ENCODE results near the gene SIRPA.

DNA sequence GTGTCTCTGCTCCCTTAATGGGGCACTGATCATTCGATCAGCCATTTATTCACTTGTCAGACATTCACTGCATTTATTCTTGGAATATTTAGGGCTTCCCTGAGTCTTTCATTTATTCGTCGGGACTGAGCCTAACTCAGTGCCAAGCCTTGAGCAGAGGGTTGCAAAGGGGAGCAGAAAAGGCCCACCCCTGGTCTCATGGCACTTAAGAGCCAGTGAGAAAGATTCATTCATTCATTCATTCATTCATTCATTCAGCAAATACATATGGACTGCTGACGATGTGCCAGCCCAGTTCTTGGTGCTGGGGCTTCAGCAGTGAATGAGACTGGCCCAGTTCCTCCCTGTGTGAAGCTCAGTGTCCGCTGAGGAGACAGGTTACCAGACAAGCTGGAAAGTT is 36.6 kb downstream of the SIRPA start:
- TF ChIP-seq, protein P1, sequence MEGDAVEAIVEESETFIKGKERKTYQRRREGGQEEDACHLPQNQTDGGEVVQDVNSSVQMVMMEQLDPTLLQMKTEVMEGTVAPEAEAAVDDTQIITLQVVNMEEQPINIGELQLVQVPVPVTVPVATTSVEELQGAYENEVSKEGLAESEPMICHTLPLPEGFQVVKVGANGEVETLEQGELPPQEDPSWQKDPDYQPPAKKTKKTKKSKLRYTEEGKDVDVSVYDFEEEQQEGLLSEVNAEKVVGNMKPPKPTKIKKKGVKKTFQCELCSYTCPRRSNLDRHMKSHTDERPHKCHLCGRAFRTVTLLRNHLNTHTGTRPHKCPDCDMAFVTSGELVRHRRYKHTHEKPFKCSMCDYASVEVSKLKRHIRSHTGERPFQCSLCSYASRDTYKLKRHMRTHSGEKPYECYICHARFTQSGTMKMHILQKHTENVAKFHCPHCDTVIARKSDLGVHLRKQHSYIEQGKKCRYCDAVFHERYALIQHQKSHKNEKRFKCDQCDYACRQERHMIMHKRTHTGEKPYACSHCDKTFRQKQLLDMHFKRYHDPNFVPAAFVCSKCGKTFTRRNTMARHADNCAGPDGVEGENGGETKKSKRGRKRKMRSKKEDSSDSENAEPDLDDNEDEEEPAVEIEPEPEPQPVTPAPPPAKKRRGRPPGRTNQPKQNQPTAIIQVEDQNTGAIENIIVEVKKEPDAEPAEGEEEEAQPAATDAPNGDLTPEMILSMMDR (conservative IDR thresholded peaks at IDR 0.05; ENCODE audit: low read depth, low read length), result no peak
- TF ChIP-seq EZH2 (IDR thresholded peaks at IDR 0.05; ENCODE audit: low read length, unreplicated experiment) (no peak), EZH2phosphoT487 (IDR thresholded peaks at IDR 0.05; ENCODE audit: borderline replicate concordance, low read length) (no peak)

Measured in PC-3 (cell line).